NCI-H2196 (cell line): ENCODE results near the gene SPOCK3.

Experiments
- DNase-seq: peaks from one replicate; lab custom pipeline; 2025; ENCODE audit not compliant: unreplicated experiment; lab: John Stamatoyannopoulos, UW

SPOCK3 gene

GRCh38 chr4:166688835-166689234, 545.5 kb downstream of the SPOCK3 start:
- no peak for DNase-seq

DNA sequence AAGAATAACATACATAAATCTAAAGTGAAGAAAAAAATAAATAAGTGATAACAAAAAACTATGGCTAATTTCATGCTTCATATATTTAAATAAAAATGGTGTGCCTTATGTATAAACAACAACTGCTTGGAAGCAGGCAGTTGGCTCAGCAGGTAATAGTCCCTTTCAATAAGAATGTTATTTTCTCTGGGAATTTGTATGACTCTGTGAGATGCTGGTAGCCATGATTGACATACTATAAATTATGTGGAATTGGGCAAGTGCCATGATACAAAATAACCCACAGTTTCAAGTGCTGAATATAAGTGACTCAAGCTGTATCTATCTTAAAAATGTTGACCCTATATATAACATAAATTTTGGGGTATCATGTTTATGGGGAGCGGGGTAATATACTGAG, 546.5 kb downstream of the SPOCK3 start:
- no peak for DNase-seq
